Esophagus muscularis mucosa (tissue), 3 donors: ENCODE measurements around the gene DHX58.

Experiments used
- EP300 ChIP-seq: sonication (generic); formaldehyde crosslinking; IDR thresholded peaks from one replicate; pipeline ENCODE4 v1.6.1; 2017; ENCODE audit warnings: antibody characterized with exemption
- POLR2AphosphoS5 ChIP-seq, 2 donors: sonication (generic); formaldehyde crosslinking; IDR thresholded peaks; one replicate each; pipeline ENCODE4 v1.6.1; 2017; ENCODE audit warnings: antibody characterized with exemption in 2 of 2

DNA sequence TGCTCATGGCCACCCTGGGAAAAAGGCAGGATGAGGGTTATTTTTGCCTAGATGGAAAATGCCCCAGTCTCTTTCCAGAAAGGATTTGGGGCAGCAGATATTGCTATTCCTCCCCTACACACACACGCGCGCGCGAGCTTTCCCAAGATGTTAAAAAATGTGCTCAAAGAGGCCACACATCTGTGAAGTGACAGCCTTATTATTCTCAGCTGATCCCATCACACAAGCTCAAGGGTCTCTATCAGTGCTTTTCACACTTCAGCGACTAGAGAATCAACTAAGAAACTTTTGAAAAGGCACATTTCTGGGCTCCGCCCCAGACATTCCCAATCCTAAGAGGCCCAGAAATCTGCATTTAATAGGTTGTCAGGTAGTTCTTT lies 48.0 kb upstream of the DHX58 start:
- TF ChIP-seq EP300 = no peak
- TF ChIP-seq POLR2AphosphoS5 (IDR thresholded peaks at IDR 0.05) = no peak
